ENCODE results near the gene PKN1. TPM values are rescaled to one million over a fixed set of nuclear protein-coding genes. Genes with fewer than 3 reads are reported as not detected.

Gene PKN1
- total and polyA plus RNA-seq, 10 of the 15 experiments (the other 5 are each of a cell fraction or from before 2014, with no cell fraction given): 1.0 to 189 (median 52.7) TPM

DNA sequence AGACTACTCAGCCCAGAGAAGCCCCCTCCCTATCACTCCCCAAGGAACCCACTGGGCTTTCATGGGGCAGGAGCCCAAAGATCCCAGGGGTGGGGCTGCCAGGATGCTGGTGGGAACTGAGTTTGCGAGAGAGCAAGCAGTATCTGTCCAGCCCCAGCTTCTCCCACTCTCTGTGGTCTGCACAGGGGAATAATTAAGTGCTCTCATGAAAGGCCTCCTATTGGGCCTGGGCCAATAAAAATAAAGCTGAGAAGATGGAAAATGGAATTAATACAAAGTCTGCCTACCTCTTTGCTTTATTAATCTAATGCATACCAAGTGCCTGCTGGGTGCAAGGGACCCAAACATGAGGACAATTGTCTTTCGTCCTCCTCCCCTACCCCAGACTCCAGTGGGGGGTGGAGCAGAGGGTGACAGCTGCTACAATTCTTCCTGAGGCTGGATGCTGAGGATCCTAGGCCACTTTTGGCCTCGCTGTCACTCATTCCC, 19.4 kb upstream of the PKN1 start:
- ATAC-seq (no peak), DNase-seq (ENCODE audit: low read depth, low spot score) (no peak), FAIRE-seq (no peak)
- ChIA-PET RAD21 (ENCODE audit: unreplicated experiment) (no interaction called here), SMC1A (ENCODE audit: uncharacterized antibody, unreplicated experiment) (interaction anchor here (3.3 kb wide), 1 partner anchor 8 kb away, joined by 13 read pairs; no protein-coding TSS in a partner anchor), CTCF (interaction anchor here (0.9 to 2.6 kb wide), 4 partner anchors 7 to 58 kb away, joined by 3 to 14 read pairs (median 4); partner anchors contain the start of gene PKN1), POLR2A (interaction anchor here (0.9 kb wide), 1 partner anchor 52 kb away, joined by 3 read pairs; no protein-coding TSS in a partner anchor)
- in situ Hi-C loops (cut with MboI): no loop called here
- H3K4me2 ChIP-seq (ENCODE audit: control insufficient read depth, insufficient read depth): no peak overlapping the region; the same call in 1 of the 2 replicates
- TF ChIP-seq, protein P1, sequence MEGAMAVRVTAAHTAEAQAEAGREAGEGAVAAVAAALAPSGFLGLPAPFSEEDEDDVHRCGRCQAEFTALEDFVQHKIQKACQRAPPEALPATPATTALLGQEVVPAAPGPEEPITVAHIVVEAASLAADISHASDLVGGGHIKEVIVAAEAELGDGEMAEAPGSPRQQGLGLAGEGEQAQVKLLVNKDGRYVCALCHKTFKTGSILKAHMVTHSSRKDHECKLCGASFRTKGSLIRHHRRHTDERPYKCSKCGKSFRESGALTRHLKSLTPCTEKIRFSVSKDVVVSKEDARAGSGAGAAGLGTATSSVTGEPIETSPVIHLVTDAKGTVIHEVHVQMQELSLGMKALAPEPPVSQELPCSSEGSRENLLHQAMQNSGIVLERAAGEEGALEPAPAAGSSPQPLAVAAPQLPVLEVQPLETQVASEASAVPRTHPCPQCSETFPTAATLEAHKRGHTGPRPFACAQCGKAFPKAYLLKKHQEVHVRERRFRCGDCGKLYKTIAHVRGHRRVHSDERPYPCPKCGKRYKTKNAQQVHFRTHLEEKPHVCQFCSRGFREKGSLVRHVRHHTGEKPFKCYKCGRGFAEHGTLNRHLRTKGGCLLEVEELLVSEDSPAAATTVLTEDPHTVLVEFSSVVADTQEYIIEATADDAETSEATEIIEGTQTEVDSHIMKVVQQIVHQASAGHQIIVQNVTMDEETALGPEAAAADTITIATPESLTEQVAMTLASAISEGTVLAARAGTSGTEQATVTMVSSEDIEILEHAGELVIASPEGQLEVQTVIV (IDR thresholded peaks at IDR 0.05; ENCODE audit: borderline replicate concordance, partially characterized antibody): no peak
- TF ChIP-seq SMAD5 (IDR thresholded peaks at IDR 0.05; ENCODE audit: low read depth): no peak
- TF ChIP-seq GABPA (IDR thresholded peaks at IDR 0.05; ENCODE audit: low read depth): no peak
- H3K27me3 ChIP-seq (replicated peaks in 1 of 2; ENCODE audit: control insufficient read depth in 2 of 2, insufficient read depth in 2 of 2, low read length in 1 of 2): no peaks in the 10 kb centered on the region
- BruUV-seq (replicated peaks): no TSS peak
- intact Hi-C loops (cut with micrococcal nuclease; ENCODE audit: unreplicated experiment): no loop called here
- peaks cover 26% of the 10 kb centered on the region for H3K4me1 ChIP-seq (ENCODE audit: control insufficient read depth, insufficient read depth, low read length)
- no peaks in the 10 kb centered on the region for H3K9me3 ChIP-seq (replicated peaks; ENCODE audit: control insufficient read depth, insufficient read depth, low read length)
- H2AFZ ChIP-seq (ENCODE audit: control insufficient read depth, low read depth, low read length): no peak overlapping the region
- no peak overlapping the region for H3K9ac ChIP-seq (ENCODE audit: control insufficient read depth, insufficient read depth, low read length)
- WGBS (ENCODE audit: insufficient coverage, insufficient replicate concordance, low lambda C conversion rate, missing lambda C conversion rate): 86% methylated on average over 3 of the region's 3 CpGs
- peaks cover 31 to 50% of the 10 kb centered on the region in 2 experiments for H3K36me3 ChIP-seq (ENCODE audit: control insufficient read depth in 2 of 2, insufficient read depth in 2 of 2, low read length in 1 of 2)
- no peak overlapping the region for H3K27ac ChIP-seq (ENCODE audit: control insufficient read depth, insufficient read depth)
- peaks cover 24% of the 10 kb centered on the region for H4K20me1 ChIP-seq (ENCODE audit: control insufficient read depth, insufficient read depth)
- no peak overlapping the region for H3K4me3 ChIP-seq
- peaks cover 69% of the 10 kb centered on the region for H3K79me2 ChIP-seq (ENCODE audit: control insufficient read depth, insufficient read depth, low read length)

Measured in GM12878 (cell line).